WTC11 (cell line): Measurements from ENCODE around the gene GSTK1. TPM values are rescaled to one million over a fixed set of nuclear protein-coding genes. Genes with fewer than 3 reads are reported as not detected.

ENCODE experiments used
- ATAC-seq: fragments of 200-7000 bp; cut with Tn5 transposase; 2 replicates; pipeline ENCODE4 v1.10.0; 2021; ENCODE audit warnings: mild to moderate bottlenecking, moderate library complexity
- CTCF ChIA-PET: fragments of 300-600 bp; sonication (Branson Sonifier 250); formaldehyde crosslinking; loops from one replicate; lab custom pipeline; 2021; ENCODE audit warnings: antibody characterized with exemption; lab: Charles Lee
- POLR2A ChIA-PET: fragments of 350-600 bp; sonication (Branson Sonifier 250); formaldehyde crosslinking; loops from one replicate; lab custom pipeline; 2021; ENCODE audit warnings: antibody characterized with exemption; lab: Charles Lee
- DNase-seq: peaks from one replicate; pipeline ENCODE4 v3.0.0; 2021; ENCODE audit warnings: low spot score
- H3K27ac Mint-ChIP-seq: 2 replicates; pipeline ENCODE4 v1.8.0; 2021; ENCODE audit warnings: mixed read lengths
- H3K27me3 Mint-ChIP-seq: 2 replicates; pipeline ENCODE4 v1.8.0; 2021; ENCODE audit warnings: low read depth, mild to moderate bottlenecking, moderate library complexity, mixed read lengths
- H3K36me3 Mint-ChIP-seq: 2 replicates; pipeline ENCODE4 v1.8.0; 2021; ENCODE audit warnings: mixed read lengths
- H3K4me1 Mint-ChIP-seq: 2 replicates; pipeline ENCODE4 v1.8.0; 2022; ENCODE audit warnings: mixed read lengths
- H3K4me3 Mint-ChIP-seq: 2 replicates; pipeline ENCODE4 v1.8.0; 2021; ENCODE audit warnings: mild to moderate bottlenecking, moderate library complexity, mixed read lengths
- H3K9me3 Mint-ChIP-seq: 2 replicates; pipeline ENCODE4 v1.8.0; 2021; ENCODE audit warnings: mixed read lengths
- AFF4 ChIP-seq: sonication (generic); formaldehyde crosslinking; IDR thresholded peaks from 2 replicates; pipeline ENCODE4 v1.8.1; 2023; ENCODE audit warnings: mild to moderate bottlenecking, missing genetic modification reagents, borderline replicate concordance
- ATF2 ChIP-seq: sonication (generic); formaldehyde crosslinking; IDR thresholded peaks from 2 replicates; pipeline ENCODE4 v1.8.1; 2022; ENCODE audit warnings: low read depth, missing genetic modification reagents, borderline replicate concordance
- ATF3 ChIP-seq: sonication (generic); formaldehyde crosslinking; conservative IDR thresholded peaks from 2 replicates; pipeline ENCODE4 v1.8.1; 2022; ENCODE audit warnings: mild to moderate bottlenecking, missing genetic modification reagents
- ATF6 ChIP-seq: sonication (generic); formaldehyde crosslinking; IDR thresholded peaks from 2 replicates; pipeline ENCODE4 v1.8.1; 2023; ENCODE audit warnings: mild to moderate bottlenecking, missing genetic modification reagents
- E2F1 ChIP-seq: sonication (generic); formaldehyde crosslinking; IDR thresholded peaks from 2 replicates; pipeline ENCODE4 v1.8.0; 2022; ENCODE audit warnings: mild to moderate bottlenecking, missing genetic modification reagents
- E2F4 ChIP-seq: sonication (generic); formaldehyde crosslinking; IDR thresholded peaks from 2 replicates; pipeline ENCODE4 v1.8.1; 2022; ENCODE audit warnings: low read depth, mild to moderate bottlenecking, moderate library complexity, missing genetic modification reagents, borderline replicate concordance
- ELF4 ChIP-seq: sonication (generic); formaldehyde crosslinking; IDR thresholded peaks from 2 replicates; pipeline ENCODE4 v1.8.1; 2022; ENCODE audit warnings: low read depth, mild to moderate bottlenecking, moderate library complexity, missing genetic modification reagents
- ERG ChIP-seq: fragments of 250-450 bp; sonication (Bioruptor Pico); IDR thresholded peaks from 2 replicates; pipeline ENCODE4 v1.8.0; 2021; ENCODE audit warnings: mild to moderate bottlenecking
- FOXJ3 ChIP-seq: sonication (generic); formaldehyde crosslinking; IDR thresholded peaks from 2 replicates; pipeline ENCODE4 v1.9.0; 2021; ENCODE audit warnings: missing genetic modification reagents, mild to moderate bottlenecking, borderline replicate concordance
- FOXP1 ChIP-seq: sonication (generic); formaldehyde crosslinking; IDR thresholded peaks from 2 replicates; pipeline ENCODE4 v1.8.0; 2022; ENCODE audit warnings: missing genetic modification reagents, mild to moderate bottlenecking, moderate library complexity, borderline replicate concordance
- NFE2L1 ChIP-seq: sonication (generic); formaldehyde crosslinking; IDR thresholded peaks from 2 replicates; pipeline ENCODE4 v1.8.1; 2023; ENCODE audit warnings: missing genetic modification reagents
- STAT6 ChIP-seq: sonication (generic); formaldehyde crosslinking; conservative IDR thresholded peaks from 2 replicates; pipeline ENCODE4 v1.8.1; 2023; ENCODE audit warnings: mild to moderate bottlenecking, low read depth, missing genetic modification reagents, moderate library complexity
- ZMAT4 ChIP-seq: fragments of 250-450 bp; sonication (Bioruptor Pico); IDR thresholded peaks from 2 replicates; pipeline ENCODE4 v1.9.0; 2021; ENCODE audit warnings: mild to moderate bottlenecking
- ZNF396 ChIP-seq: fragments of 250-450 bp; sonication (Bioruptor Pico); IDR thresholded peaks from 2 replicates; pipeline ENCODE4 v1.8.0; 2021; ENCODE audit warnings: mild to moderate bottlenecking, moderate library complexity, borderline replicate concordance
- ZNF671 ChIP-seq: fragments of 250-450 bp; sonication (Bioruptor Pico); IDR thresholded peaks from 2 replicates; pipeline ENCODE4 v1.8.0; 2021; ENCODE audit warnings: mild to moderate bottlenecking
- total RNA-seq: library from RNA; stranded (reverse); gene quantifications from 3 replicates; pipeline ENCODE4 v1.2.3, GENCODE V29; 2021

The GSTK1 gene
- total RNA-seq, 1 experiment from 2014 or later, result 30.1 TPM

- H3K9me3 Mint-ChIP-seq, result peaks cover 4% of the 10 kb centered on the region; the same call in 1 of the 2 replicates
- H3K27me3 Mint-ChIP-seq, result peaks cover 5% of the 10 kb centered on the region
- DNase-seq (no peak), ATAC-seq (no peak)
- POLR2A ChIA-PET, result no interaction called here
- CTCF ChIA-PET, result interaction anchor here (1.3 kb wide), 1 partner anchor 29 kb away, joined by 3 read pairs; no protein-coding TSS in a partner anchor
- TF ChIP-seq ZNF396 (no peak), ATF2 (CRISPR knock-in tag) (no peak), E2F4 (no peak), NFE2L1 (no peak), FOXP1 (CRISPR knock-in tag) (no peak), STAT6 (CRISPR knock-in tag) (no peak), ATF3 (CRISPR knock-in tag) (no peak), ZMAT4 (CRISPR knock-in tag) (no peak), ZNF671 (CRISPR knock-in tag) (no peak), ATF6 (CRISPR knock-in tag) (no peak), FOXJ3 (CRISPR knock-in tag) (no peak), ELF4 (CRISPR knock-in tag) (no peak), ERG (CRISPR knock-in tag) (no peak), E2F1 (CRISPR knock-in tag) (no peak)
- no peak overlapping the region for H3K4me3 Mint-ChIP-seq
- peaks cover 4% of the 10 kb centered on the region; the same call in 1 of the 2 replicates for H3K36me3 Mint-ChIP-seq
- no peak overlapping the region for H3K27ac Mint-ChIP-seq
- H3K4me1 Mint-ChIP-seq, result peaks cover 5% of the 10 kb centered on the region
Measured at GRCh38 chr7:143269251-143269650, 6.0 kb downstream of the GSTK1 start.

GRCh38 chr7:143271240-143271639 lies 8.0 kb downstream of the GSTK1 start:
- no peaks in the 10 kb centered on the region for H3K4me1 Mint-ChIP-seq
- CTCF ChIA-PET, result no interaction called here
- peaks cover 4% of the 10 kb centered on the region; the same call in 1 of the 2 replicates for H3K9me3 Mint-ChIP-seq
- ATAC-seq, result no peak
- no peak overlapping the region for H3K27ac Mint-ChIP-seq
- H3K4me3 Mint-ChIP-seq, result no peak overlapping the region
- peaks cover 4% of the 10 kb centered on the region; the same call in 1 of the 2 replicates for H3K36me3 Mint-ChIP-seq
- DNase-seq, result no peak
- POLR2A ChIA-PET, result no interaction called here
- no peaks in the 10 kb centered on the region; the same call in none of the 2 replicates for H3K27me3 Mint-ChIP-seq
- TF ChIP-seq AFF4 (CRISPR knock-in tag) (no peak), ZMAT4 (CRISPR knock-in tag) (no peak), STAT6 (CRISPR knock-in tag) (no peak)
